HepG2 (cell line): ENCODE measurements around the gene VWA7. TPM values are rescaled to one million over a fixed set of nuclear protein-coding genes. Genes with fewer than 3 reads are reported as not detected.

ENCODE experiments used
- ATAC-seq: fragments of 200-7000 bp; cut with Tn5 transposase; 3 replicates; pipeline ENCODE4 v1.9.1; 2020; ENCODE audit warnings: mild to moderate bottlenecking, moderate library complexity
- BruUV-seq: library from RNA; stranded (reverse); fragments of 400-500 nt; replicated peaks from 2 replicates; lab custom pipeline; 2021; lab: Mats Ljungman, UMichigan
- CTCF ChIA-PET: fragments of 300-600 bp; formaldehyde crosslinking; extraction: SDS; loops from one replicate; lab custom pipeline; 2021; ENCODE audit warnings: low total read pairs, inconsistent platforms, low intra/inter-chr PET ratio; lab: Yijun Ruan, JAX
- POLR2A ChIA-PET: fragments of 350-600 bp; sonication (Branson Sonifier 250); formaldehyde crosslinking; loops from one replicate; lab custom pipeline; 2020; ENCODE audit warnings: antibody characterized with exemption, inconsistent platforms; lab: Yijun Ruan, JAX
- DNase-seq: peaks from one replicate; pipeline ENCODE4 v3.0.0-alpha.2; 2015; ENCODE audit warnings: low spot score
- FAIRE-seq: peaks from 3 replicates; lab custom pipeline; 2011; peaks lifted over from hg19 to GRCh38; lab: Jason Lieb, UNC
- H2AFZ ChIP-seq: one replicate; pipeline ENCODE4 v1.6.1; 2011; ENCODE audit warnings: low read length, inconsistent platforms
- H3K27ac ChIP-seq: fragments of 300-600 bp; 3 replicates; pipeline ENCODE4 v1.8.0; 2011; ENCODE audit warnings: mixed run types, mild to moderate bottlenecking, mixed read lengths, low read length, inconsistent platforms; ENCODE audit not compliant: insufficient read depth; ENCODE audit errors: extremely low read length
- H3K27me3 ChIP-seq, 2 experiments: fragments of 200-600 bp in 1 of 2; 2 replicates in 1 of 2; 3 replicates in 1 of 2; pipeline versions ENCODE4 v1.6.0 to v1.8.0; 2011; ENCODE audit warnings: low read length in 2 of 2, mild to moderate bottlenecking in 2 of 2, moderate library complexity in 2 of 2, inconsistent platforms in 1 of 2; ENCODE audit not compliant: insufficient read depth in 2 of 2, control insufficient read depth in 1 of 2
- H3K36me3 ChIP-seq, 2 experiments: fragments of 200-600 bp in 1 of 2; replicated peaks in 1 of 2; 2 replicates in 1 of 2; 3 replicates in 1 of 2; pipeline versions ENCODE4 v1.5.1 to v1.8.0; 2011; ENCODE audit warnings: low read length in 2 of 2, inconsistent platforms in 1 of 2; ENCODE audit not compliant: insufficient read depth in 2 of 2, control insufficient read depth in 1 of 2
- H3K4me1 ChIP-seq: 2 replicates; pipeline ENCODE4 v1.5.1; 2012; ENCODE audit warnings: low read length, inconsistent platforms; ENCODE audit not compliant: insufficient read depth
- H3K4me2 ChIP-seq: 2 replicates; pipeline ENCODE4 v1.6.0; 2011; ENCODE audit warnings: low read depth, low read length, inconsistent platforms
- H3K4me3 ChIP-seq, 3 experiments: fragments of 200-600 bp in 1 of 3; sonication (generic), shearing (Covaris generic) in 1 of 3; replicated peaks in 1 of 3; 2 replicates each; pipeline ENCODE4 v1.5.1; 2011 to 2016; ENCODE audit warnings: low read length in 3 of 3, inconsistent platforms in 2 of 3, low read depth in 2 of 3, mild to moderate bottlenecking in 2 of 3, control low read depth in 1 of 3, mixed read lengths in 1 of 3; ENCODE audit not compliant: insufficient read depth in 1 of 3
- H3K79me2 ChIP-seq: one replicate; pipeline ENCODE4 v1.6.1; 2011; ENCODE audit warnings: low read length, inconsistent platforms; ENCODE audit not compliant: insufficient read depth
- H3K9ac ChIP-seq: 2 replicates; pipeline ENCODE4 v1.6.0; 2011; ENCODE audit warnings: mild to moderate bottlenecking, low read depth, low read length, inconsistent platforms; ENCODE audit not compliant: insufficient read depth
- H3K9me3 ChIP-seq: 2 replicates; pipeline ENCODE4 v1.5.1; 2012; ENCODE audit warnings: mild to moderate bottlenecking, low read length
- H4K20me1 ChIP-seq: 2 replicates; pipeline ENCODE4 v1.6.0; 2011; ENCODE audit warnings: inconsistent platforms, mild to moderate bottlenecking, low read length, moderate library complexity; ENCODE audit not compliant: insufficient read depth
- CREB3 ChIP-seq: sonication (generic); formaldehyde crosslinking; IDR thresholded peaks from 2 replicates; pipeline ENCODE4 v1.5.0; 2020; ENCODE audit warnings: missing genetic modification reagents
- FOSL2 ChIP-seq: sonication (generic); formaldehyde crosslinking; IDR thresholded peaks from 2 replicates; pipeline ENCODE4 v1.4.0; 2020; ENCODE audit warnings: missing genetic modification reagents
- NFATC3 ChIP-seq: sonication (generic); formaldehyde crosslinking; IDR thresholded peaks from 2 replicates; pipeline ENCODE4 v1.5.1; 2020; ENCODE audit warnings: mild to moderate bottlenecking, missing genetic modification reagents
- PRDM4 ChIP-seq: sonication (generic); formaldehyde crosslinking; IDR thresholded peaks from 2 replicates; pipeline ENCODE4 v1.9.0; 2021; ENCODE audit warnings: missing genetic modification reagents, borderline replicate concordance
- PRMT3 ChIP-seq: sonication (generic); formaldehyde crosslinking; IDR thresholded peaks from 2 replicates; pipeline ENCODE4 v1.8.1; 2022; ENCODE audit warnings: low read depth, mild to moderate bottlenecking, moderate library complexity, missing genetic modification reagents, borderline replicate concordance
- SMC3 ChIP-seq: IDR thresholded peaks from 2 replicates; pipeline ENCODE4 v1.6.1; 2011; ENCODE audit warnings: low read length, improper control_type of control experiment
- TOPORS ChIP-seq: sonication (generic); formaldehyde crosslinking; IDR thresholded peaks from 2 replicates; pipeline ENCODE4 v1.8.0; 2023; ENCODE audit warnings: mild to moderate bottlenecking, missing genetic modification reagents
- ZBTB10 ChIP-seq: sonication (generic); formaldehyde crosslinking; IDR thresholded peaks from 2 replicates; pipeline ENCODE4 v1.4.0; 2020; ENCODE audit warnings: missing genetic modification reagents, borderline replicate concordance
- ZNF24 ChIP-seq: fragments of 450-650 bp; IDR thresholded peaks from 2 replicates; pipeline ENCODE4 v1.6.1; 2017; ENCODE audit warnings: antibody characterized with exemption, mild to moderate bottlenecking
- ZNF251 ChIP-seq: sonication (generic); formaldehyde crosslinking; IDR thresholded peaks from 2 replicates; pipeline ENCODE4 v1.9.0; 2021; ENCODE audit warnings: mild to moderate bottlenecking, missing genetic modification reagents
- ZNF562 ChIP-seq: sonication (generic); formaldehyde crosslinking; IDR thresholded peaks from 2 replicates; pipeline ENCODE4 v1.8.0; 2022; ENCODE audit warnings: missing genetic modification reagents, borderline replicate concordance
- ZNF609 ChIP-seq: sonication (generic); formaldehyde crosslinking; IDR thresholded peaks from 2 replicates; pipeline ENCODE4 v1.4.0; 2020; ENCODE audit warnings: mild to moderate bottlenecking, missing genetic modification reagents, borderline replicate concordance
- WGBS: methylation state at CpG from one replicate; pipeline ENCODE4 v1.1.6; 2017; ENCODE audit warnings: low lambda C conversion rate; 5-methylcytosine and 5-hydroxymethylcytosine counted together
- in situ Hi-C: cut with HindIII; loops from 2 replicates; pipeline ENCODE4 v1.10.0; 2017; ENCODE audit warnings: low pct_unique_long_range_greater_than_20kb; ENCODE audit not compliant: extremely low pct_ligation_motif_present
- intact Hi-C: fragments of 100-400 bp; cut with micrococcal nuclease; formaldehyde crosslinking; loops from one replicate; pipeline ENCODE4 v1.10.0; 2022; ENCODE audit not compliant: unreplicated experiment
- polyA plus RNA-seq, 8 experiments: library from polyadenylated mRNA; depleted of rRNA in 3 of 8; stranded (reverse) in 7 of 8; unstranded in 1 of 8; fragments of >200 nt; fragmentation: Illumina TruSeq in 4 of 8; extraction: Trizol in 4 of 8; gene quantifications; 2 replicates each; pipeline versions ENCODE4 v1.2.1 to v1.2.3, GENCODE V29; 2011 to 2016; ENCODE audit warnings: low read depth in 4 of 8, missing spikeins in 1 of 8, mixed read lengths in 1 of 8; ENCODE audit not compliant: insufficient read depth in 1 of 8
- total RNA-seq, 5 experiments: library from RNA; depleted of rRNA; stranded (reverse); fragments of >200 nt; fragmentation: Illumina TruSeq; extraction: Trizol; gene quantifications; 2 replicates each; pipeline ENCODE4 v1.2.3, GENCODE V29; 2016; ENCODE audit warnings: low read depth in 1 of 5

The VWA7 gene
- total and polyA plus RNA-seq, 2 of the 13 experiments (the other 11 are each of a cell fraction or from before 2014, with no cell fraction given) = 0.86 to 3.3 TPM

- peaks cover 0 to 2% of the 10 kb centered on the region in 2 experiments; a peak in 3 of 5 replicates for H3K36me3 ChIP-seq
- in situ Hi-C loops (no loop called here), intact Hi-C loops (no loop called here)
- H3K9me3 ChIP-seq = no peaks in the 10 kb centered on the region
- H4K20me1 ChIP-seq = no peaks in the 10 kb centered on the region
- POLR2A ChIA-PET = interaction anchor here (1.4 to 11.5 kb wide), 3 partner anchors 14 to 31 kb away, joined by 4 to 96 read pairs (median 5); partner anchors contain the start of genes CLIC1, DDAH2 and MSH5
- no peak overlapping the region for H3K4me2 ChIP-seq
- no peak overlapping the region for H3K9ac ChIP-seq
- WGBS = 92% methylated on average over 5 of the region's 5 CpGs
- CTCF ChIA-PET = no interaction called here
- BruUV-seq = no TSS peak
- no peak overlapping the region for H3K4me3 ChIP-seq
- H3K27me3 ChIP-seq = no peaks in the 10 kb centered on the region
- H3K27ac ChIP-seq = no peak overlapping the region
- no peak overlapping the region for H2AFZ ChIP-seq
- FAIRE-seq = no peak
- H3K4me1 ChIP-seq = peaks cover 31% of the 10 kb centered on the region
- ATAC-seq = 0 out of 3 replicates have a peak, but pooled peaks have one; percentile 12
- no peaks in the 10 kb centered on the region for H3K79me2 ChIP-seq
- no peak for DNase-seq
- TF ChIP-seq ZBTB10 (CRISPR knock-in tag) = peak; percentile 64; the same call in 1 of the 2 replicates
- no peak for TF ChIP-seq PRMT3 (CRISPR knock-in tag)
- no peak for TF ChIP-seq ZNF562 (CRISPR knock-in tag)
- no peak for TF ChIP-seq PRDM4 (CRISPR knock-in tag)
- no peak for TF ChIP-seq TOPORS (CRISPR knock-in tag)
- no peak for TF ChIP-seq ZNF24
- no peak for TF ChIP-seq ZNF251 (CRISPR knock-in tag)
- 0 out of 2 replicates have a peak, but pooled peaks have one; percentile 15 for TF ChIP-seq FOSL2 (CRISPR knock-in tag)
- TF ChIP-seq NFATC3 = no peak
- no peak for TF ChIP-seq ZNF609 (CRISPR knock-in tag)
- no peak; the same call in 1 of the 2 replicates for TF ChIP-seq SMC3
- TF ChIP-seq CREB3 (CRISPR knock-in tag) = no peak
These were observed 16.3 kb downstream of the VWA7 start for GRCh38 chr6:31760790-31761189.
